ENCODE data around the gene BCL3. TPM values are rescaled to one million over a fixed set of nuclear protein-coding genes. Genes with fewer than 3 reads are reported as not detected.

BCL3 gene
- total and polyA plus RNA-seq, 2 of the 13 experiments (the other 11 are each of a cell fraction or from before 2014, with no cell fraction given): 2.3 to 4.0 TPM

- TF ChIP-seq ZBTB33 (CRISPR knock-in tag; IDR thresholded peaks at IDR 0.05) (no peak), HDAC1 (CRISPR knock-in tag; IDR thresholded peaks at IDR 0.05) (0 out of 2 replicates have a peak, but pooled peaks have one; percentile 14), LRRFIP1 (CRISPR knock-in tag; conservative IDR thresholded peaks at IDR 0.05) (no peak), STAT6 (CRISPR knock-in tag; IDR thresholded peaks at IDR 0.05; ENCODE audit: borderline replicate concordance) (no peak), ZNF274 (CRISPR knock-in tag; IDR thresholded peaks at IDR 0.05) (no peak), CBFB (CRISPR knock-in tag; IDR thresholded peaks at IDR 0.05) (no peak), PCBP1 (IDR thresholded peaks at IDR 0.05; ENCODE audit: borderline replicate concordance, low read depth, low read length) (no peak), DRAP1 (CRISPR knock-in tag; IDR thresholded peaks at IDR 0.05) (no peak), ZNF768 (CRISPR knock-in tag; IDR thresholded peaks at IDR 0.05) (no peak), SAP130 (CRISPR knock-in tag; IDR thresholded peaks at IDR 0.05; ENCODE audit: low read depth) (no peak), PAX8 (CRISPR knock-in tag; IDR thresholded peaks at IDR 0.05; ENCODE audit: borderline replicate concordance) (no peak), SRSF1 (optimal IDR thresholded peaks at IDR 0.05; ENCODE audit: low read depth, low read length) (no peak), E2F5 (CRISPR knock-in tag; conservative IDR thresholded peaks at IDR 0.05) (no peak), GFI1 (CRISPR knock-in tag; IDR thresholded peaks at IDR 0.05; ENCODE audit: borderline replicate concordance) (no peak), ARID5B (CRISPR knock-in tag; IDR thresholded peaks at IDR 0.05) (0 out of 2 replicates have a peak, but pooled peaks have one; percentile 18), SRSF9 (IDR thresholded peaks at IDR 0.05; ENCODE audit: borderline replicate concordance, insufficient read depth, low read depth, low read length, poor library complexity, severe bottlenecking) (no peak)
Measured at GRCh38 chr19:44770550-44771257, 22.2 kb downstream of the BCL3 start (continued).
